ENCODE measurements around the gene SELENOK.

The SELENOK gene

GRCh38 chr3:53841296-53841695, 50.4 kb downstream of the SELENOK start:
- no peak for DNase-seq

- no peak for DNase-seq
Observed at GRCh38 chr3:53837331-53837730, 54.3 kb downstream of the SELENOK start.

GRCh38 chr3:53836084-53836872, 55.4 kb downstream of the SELENOK start:
- DNase-seq, result no peak

- no peak for DNase-seq
Observed at GRCh38 chr3:53835257-53835656, 56.4 kb downstream of the SELENOK start.

GRCh38 chr3:53834429-53835095, 57.1 kb downstream of the SELENOK start:
- DNase-seq, result no peak

Measured in CD4-positive, alpha-beta T cell treated with Interferon alpha-2 for 1 hour (primary cell).